Loucy (cell line): ENCODE data around the gene RFX3.

Source experiments
- H2AFZ ChIP-seq: fragments of 200-600 bp; sonication (generic); 2 replicates; pipeline ENCODE4 v1.6.0; 2016; ENCODE audit warnings: antibody characterized with exemption, mild to moderate bottlenecking, low read length, moderate library complexity
- H3F3A ChIP-seq: fragments of 200-600 bp; 2 replicates; pipeline ENCODE4 v1.6.0; 2016; ENCODE audit warnings: antibody characterized with exemption, low read depth, mild to moderate bottlenecking
- H3K27me3 ChIP-seq: fragments of 200-600 bp; sonication (generic); 2 replicates; pipeline ENCODE4 v1.6.1; 2014; ENCODE audit warnings: low read length, mild to moderate bottlenecking; ENCODE audit not compliant: insufficient read depth, poor library complexity, severe bottlenecking
- H3K36me3 ChIP-seq: fragments of 200-600 bp; sonication (generic); 2 replicates; pipeline ENCODE4 v1.6.1; 2016; ENCODE audit warnings: low read length; ENCODE audit not compliant: insufficient read depth
- H3K4me1 ChIP-seq: fragments of 200-600 bp; sonication (generic); 2 replicates; pipeline ENCODE4 v1.5.1; 2014; ENCODE audit warnings: low read length, mild to moderate bottlenecking; ENCODE audit not compliant: insufficient read depth, poor library complexity, severe bottlenecking
- H3K4me2 ChIP-seq: fragments of 200-600 bp; sonication (generic); 2 replicates; pipeline ENCODE4 v1.6.0; 2014; ENCODE audit warnings: antibody characterized with exemption, low read length, low read depth, mild to moderate bottlenecking; ENCODE audit not compliant: poor library complexity, severe bottlenecking
- H3K4me3 ChIP-seq: fragments of 200-600 bp; sonication (generic); 2 replicates; pipeline ENCODE4 v1.5.1; 2014; ENCODE audit warnings: low read length, mild to moderate bottlenecking, mixed read lengths; ENCODE audit not compliant: poor library complexity, severe bottlenecking
- H3K79me2 ChIP-seq: fragments of 200-600 bp; sonication (generic); 2 replicates; pipeline ENCODE4 v1.6.1; 2014; ENCODE audit warnings: low read length; ENCODE audit not compliant: insufficient read depth
- H3K9ac ChIP-seq: fragments of 200-600 bp; sonication (generic); 2 replicates; pipeline ENCODE4 v1.6.0; 2014; ENCODE audit warnings: mild to moderate bottlenecking, low read depth, low read length, moderate library complexity; ENCODE audit not compliant: poor library complexity, severe bottlenecking
- H3K9me2 ChIP-seq: fragments of 200-600 bp; sonication (generic); replicated peaks from 2 replicates; pipeline ENCODE4 v1.6.1; 2016; ENCODE audit warnings: low read depth, low read length, mixed read lengths
- H3K9me3 ChIP-seq: fragments of 200-600 bp; sonication (generic); 2 replicates; pipeline ENCODE4 v1.6.1; 2014; ENCODE audit warnings: mild to moderate bottlenecking, antibody characterized with exemption, low read length, low read depth; ENCODE audit not compliant: insufficient read depth
- H4K20me1 ChIP-seq: fragments of 200-600 bp; sonication (generic); 2 replicates; pipeline ENCODE4 v1.6.0; 2014; ENCODE audit warnings: antibody characterized with exemption, low read length, mild to moderate bottlenecking; ENCODE audit not compliant: insufficient read depth, poor library complexity, severe bottlenecking
- CTCF ChIP-seq: fragments of 200-600 bp; sonication (generic); conservative IDR thresholded peaks from 2 replicates; pipeline ENCODE4 v1.5.1; 2014; ENCODE audit warnings: mild to moderate bottlenecking, antibody characterized with exemption, low read length
- EZH2phosphoT487 ChIP-seq: fragments of 200-600 bp; IDR thresholded peaks from 2 replicates; pipeline ENCODE4 v1.6.1; 2018; ENCODE audit warnings: antibody characterized with exemption, mild to moderate bottlenecking, moderate library complexity, borderline replicate concordance

RFX3 gene

GRCh38 chr9:3468421-3469205 is 57.2 kb downstream of the RFX3 start:
- Histone ChIP-seq H3K9ac (no peak overlapping the region), H3K9me2 (no peaks in the 10 kb centered on the region), H3K9me3 (no peaks in the 10 kb centered on the region), H4K20me1 (no peaks in the 10 kb centered on the region), H2AFZ (no peak overlapping the region), H3K36me3 (no peaks in the 10 kb centered on the region), H3K27me3 (no peaks in the 10 kb centered on the region), H3K4me3 (no peak overlapping the region), H3K79me2 (no peaks in the 10 kb centered on the region), H3K4me2 (no peak overlapping the region), H3K4me1 (peaks cover 11% of the 10 kb centered on the region), H3F3A (no peaks in the 10 kb centered on the region)
- TF ChIP-seq CTCF (no peak), EZH2phosphoT487 (no peak)

GRCh38 chr9:3467593-3468219 is 58.1 kb downstream of the RFX3 start:
- H3K4me1 ChIP-seq = peaks cover 2% of the 10 kb centered on the region
- H3K36me3 ChIP-seq = no peaks in the 10 kb centered on the region
- no peak overlapping the region for H3K4me3 ChIP-seq
- H3K4me2 ChIP-seq = no peak overlapping the region
- H3K27me3 ChIP-seq = no peaks in the 10 kb centered on the region
- H3K9ac ChIP-seq = no peak overlapping the region
- H3F3A ChIP-seq = no peaks in the 10 kb centered on the region
- peak; percentile 99 for TF ChIP-seq CTCF
- TF ChIP-seq EZH2phosphoT487 = no peak
- no peaks in the 10 kb centered on the region for H3K9me2 ChIP-seq
- no peaks in the 10 kb centered on the region for H4K20me1 ChIP-seq
- H2AFZ ChIP-seq = no peak overlapping the region
- H3K79me2 ChIP-seq = no peaks in the 10 kb centered on the region
- no peaks in the 10 kb centered on the region for H3K9me3 ChIP-seq

- no peaks in the 10 kb centered on the region for H3F3A ChIP-seq
- H3K27me3 ChIP-seq = no peaks in the 10 kb centered on the region
- H3K4me2 ChIP-seq = no peak overlapping the region
- H3K4me1 ChIP-seq = no peaks in the 10 kb centered on the region
- H3K9me2 ChIP-seq = no peaks in the 10 kb centered on the region
- H2AFZ ChIP-seq = no peak overlapping the region
- no peaks in the 10 kb centered on the region for H3K9me3 ChIP-seq
- H3K79me2 ChIP-seq = no peaks in the 10 kb centered on the region
- H4K20me1 ChIP-seq = no peaks in the 10 kb centered on the region
- no peaks in the 10 kb centered on the region for H3K36me3 ChIP-seq
- no peak for TF ChIP-seq EZH2phosphoT487
- no peak for TF ChIP-seq CTCF
- no peak overlapping the region for H3K4me3 ChIP-seq
- H3K9ac ChIP-seq = no peak overlapping the region
Measured at GRCh38 chr9:3464033-3464638, 61.7 kb downstream of the RFX3 start.
